NCI-H345 treated with DMSO at 0.1 percent for 48 hours (cell line): Measurements from ENCODE around the gene PHF8.

Experiments used
- DNase-seq: peaks from one replicate; lab custom pipeline; 2025; ENCODE audit not compliant: unreplicated experiment; lab: John Stamatoyannopoulos, UW

Gene PHF8

DNA sequence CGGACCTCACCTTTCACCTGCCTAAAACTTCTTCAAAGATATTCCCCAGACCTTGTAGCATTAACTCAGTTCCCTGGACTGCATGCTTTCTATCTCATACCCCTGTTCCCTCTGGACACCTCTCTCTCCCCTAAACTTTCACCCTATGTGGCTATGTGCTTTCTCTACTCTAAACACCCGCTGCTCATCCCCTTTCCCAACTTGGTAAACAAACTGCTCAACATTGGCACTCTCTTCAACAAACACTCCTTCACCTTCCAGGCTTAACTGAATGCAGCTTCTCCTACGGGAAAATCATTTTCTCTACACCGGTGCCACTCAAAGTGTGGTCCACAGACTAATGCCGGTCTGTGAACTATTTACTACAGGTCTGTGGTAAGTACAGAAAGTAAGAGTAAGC is 19.9 kb downstream of the PHF8 start:
- no peak for DNase-seq

DNA sequence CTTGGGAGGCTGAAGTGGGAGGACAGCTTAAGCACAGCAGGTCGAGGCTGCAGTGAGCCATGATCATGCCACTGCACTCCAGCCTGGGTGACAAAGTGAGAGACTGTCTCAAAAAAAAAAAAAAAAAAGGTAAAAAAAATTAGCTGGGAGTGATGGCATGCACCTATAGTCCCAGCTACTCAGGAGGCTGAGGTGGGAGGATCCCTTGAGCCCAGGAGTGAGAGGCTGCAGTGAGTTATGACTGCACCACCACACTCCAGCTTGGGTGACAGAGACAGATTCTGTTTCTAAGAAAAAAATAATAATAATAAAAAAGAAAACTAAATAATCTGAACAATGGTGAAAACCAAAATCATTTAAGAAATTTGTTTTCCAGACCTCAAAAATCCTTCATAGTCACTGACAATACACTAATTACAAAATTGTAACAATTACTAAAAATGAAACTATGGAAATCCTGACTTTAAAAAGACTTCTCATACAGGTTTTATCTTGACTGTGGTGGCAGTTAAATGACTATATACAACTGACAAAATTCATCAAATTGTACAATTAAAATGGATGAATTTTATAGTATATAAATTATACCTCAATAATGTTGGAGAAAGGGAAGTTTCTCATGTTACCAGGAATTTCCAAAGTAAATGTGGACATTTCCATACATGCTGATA is 31.3 kb downstream of the PHF8 start:
- DNase-seq, result no peak

DNA sequence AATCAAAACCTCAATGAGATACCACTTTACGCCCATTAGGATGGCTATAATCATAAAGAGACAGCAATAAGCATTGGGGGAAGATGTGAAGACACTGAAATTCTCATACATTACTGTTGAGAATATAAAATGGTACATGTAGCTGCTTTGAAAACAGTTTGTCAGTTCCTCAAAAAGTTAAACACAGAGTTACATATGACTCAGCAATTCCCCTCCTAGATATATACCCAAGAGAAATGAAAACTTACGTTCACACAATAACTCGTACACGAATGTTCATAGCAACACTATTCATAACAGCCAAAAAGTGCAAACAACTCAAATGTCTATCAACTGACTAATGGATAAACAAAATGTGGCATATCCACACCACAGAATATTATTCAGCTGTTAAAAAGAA is 36.6 kb downstream of the PHF8 start:
- DNase-seq, result no peak

DNA sequence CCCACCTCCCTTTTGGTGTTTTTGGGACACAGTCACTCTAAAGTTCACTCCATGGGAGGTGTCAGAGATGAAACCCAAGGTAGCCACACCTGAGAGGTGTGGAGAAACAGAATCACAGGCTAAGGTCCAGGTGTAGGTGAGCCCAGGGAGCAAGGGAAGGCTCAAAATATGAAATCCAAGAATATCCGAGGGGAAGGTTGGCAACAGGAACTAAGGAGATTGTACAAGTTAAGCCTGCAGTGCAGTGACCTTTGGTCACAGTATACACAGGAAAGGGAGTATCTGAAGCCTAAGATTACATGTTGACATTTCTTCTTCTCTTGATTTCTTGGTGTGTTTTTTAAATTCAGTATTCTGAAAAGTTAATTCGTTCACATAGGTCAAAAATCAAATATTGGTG is 46.5 kb downstream of the PHF8 start:
- DNase-seq, result no peak

DNA sequence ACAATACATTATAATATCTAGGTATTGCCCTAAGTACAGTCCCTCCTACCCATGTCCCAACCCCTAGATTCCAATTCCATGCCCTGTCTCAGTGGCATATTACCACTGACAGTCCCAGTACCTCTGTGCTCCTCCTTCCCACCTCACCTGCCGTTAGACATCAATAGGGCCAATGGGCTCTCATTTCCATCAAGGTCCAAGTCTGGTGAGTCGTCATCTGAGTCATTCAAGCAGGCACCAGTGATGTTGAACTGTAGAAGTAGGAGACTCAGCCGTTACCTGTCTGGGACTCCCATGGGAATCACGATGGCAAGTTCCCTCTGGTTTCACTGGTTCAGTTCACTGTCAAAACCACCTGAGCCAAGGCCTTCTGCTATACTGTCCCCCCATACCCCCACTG is 51.7 kb downstream of the PHF8 start:
- DNase-seq, result no peak

DNA sequence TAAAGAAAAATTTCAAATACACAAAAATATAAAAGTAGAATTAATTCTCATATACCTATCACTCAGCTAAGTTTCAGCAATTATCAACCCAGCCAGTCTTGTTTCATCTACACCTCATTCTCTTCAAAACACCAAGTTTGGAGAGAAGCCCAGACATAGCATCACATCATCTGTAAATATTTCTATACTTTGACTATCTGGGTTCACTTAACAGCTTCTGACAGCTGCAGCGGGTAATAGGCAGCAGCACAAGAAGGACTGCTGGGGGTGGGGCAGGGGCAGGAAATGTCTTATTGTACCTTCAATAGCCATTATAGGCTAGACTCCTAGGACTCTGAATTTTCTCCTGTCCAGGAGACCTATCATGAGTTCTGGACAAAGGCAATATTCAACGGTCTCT is 54.1 kb downstream of the PHF8 start:
- DNase-seq, result no peak

DNA sequence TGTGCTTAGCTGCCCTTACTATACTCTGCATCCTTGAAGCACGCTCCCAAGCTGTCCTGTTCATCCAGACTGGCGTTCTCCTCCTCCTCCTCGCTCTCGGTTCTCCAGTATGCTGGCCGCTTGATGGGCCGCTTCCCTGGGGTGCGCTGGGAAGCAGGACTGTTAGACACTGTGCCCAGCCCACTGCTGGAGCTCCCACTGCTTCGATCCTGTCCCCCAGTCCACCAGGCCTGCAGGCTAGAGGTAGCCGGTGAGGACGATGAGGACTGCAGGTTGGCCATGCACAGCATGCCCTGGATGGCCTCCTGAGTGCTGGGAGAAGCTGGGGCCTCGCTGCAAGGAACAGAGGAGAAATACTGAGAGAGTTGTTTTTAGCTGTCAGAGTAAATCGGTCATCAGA is 59.4 kb downstream of the PHF8 start:
- DNase-seq, result no peak

DNA sequence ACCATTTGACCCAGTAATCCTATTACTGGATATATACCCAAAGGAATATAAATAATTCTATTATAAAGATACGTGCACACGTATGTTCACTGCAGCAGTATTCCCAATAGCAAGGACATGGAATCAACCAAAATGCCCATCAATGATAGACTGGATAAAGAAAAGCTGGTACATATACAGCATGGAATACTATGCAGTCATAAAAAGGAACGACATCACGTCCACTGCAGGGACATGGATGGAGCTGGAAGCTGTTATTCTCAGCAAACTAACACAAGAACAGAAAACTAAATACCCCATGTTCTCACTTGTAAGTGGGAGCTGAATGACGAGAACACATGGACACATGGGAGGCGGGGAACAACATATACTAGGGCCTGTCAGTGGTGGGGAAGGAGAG is 69.7 kb downstream of the PHF8 start:
- no peak for DNase-seq

DNA sequence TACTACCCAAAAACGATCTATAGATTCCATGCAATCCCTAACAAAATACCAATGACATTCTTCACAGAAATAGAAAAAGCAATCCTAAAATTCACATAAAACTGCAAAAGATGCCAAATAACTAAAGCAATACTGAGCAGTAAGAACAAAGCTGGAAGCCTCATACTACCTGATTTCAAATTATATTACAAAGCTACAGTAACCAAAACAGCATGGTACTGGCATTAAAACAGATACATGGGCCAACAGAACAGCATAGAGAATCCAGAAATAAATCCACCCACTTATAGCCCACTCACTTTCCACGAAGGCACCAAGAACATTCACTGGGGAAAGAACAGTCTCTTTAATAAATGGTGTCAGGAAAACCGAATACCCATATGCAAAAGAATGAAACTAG is 74.7 kb downstream of the PHF8 start:
- DNase-seq, result no peak

DNA sequence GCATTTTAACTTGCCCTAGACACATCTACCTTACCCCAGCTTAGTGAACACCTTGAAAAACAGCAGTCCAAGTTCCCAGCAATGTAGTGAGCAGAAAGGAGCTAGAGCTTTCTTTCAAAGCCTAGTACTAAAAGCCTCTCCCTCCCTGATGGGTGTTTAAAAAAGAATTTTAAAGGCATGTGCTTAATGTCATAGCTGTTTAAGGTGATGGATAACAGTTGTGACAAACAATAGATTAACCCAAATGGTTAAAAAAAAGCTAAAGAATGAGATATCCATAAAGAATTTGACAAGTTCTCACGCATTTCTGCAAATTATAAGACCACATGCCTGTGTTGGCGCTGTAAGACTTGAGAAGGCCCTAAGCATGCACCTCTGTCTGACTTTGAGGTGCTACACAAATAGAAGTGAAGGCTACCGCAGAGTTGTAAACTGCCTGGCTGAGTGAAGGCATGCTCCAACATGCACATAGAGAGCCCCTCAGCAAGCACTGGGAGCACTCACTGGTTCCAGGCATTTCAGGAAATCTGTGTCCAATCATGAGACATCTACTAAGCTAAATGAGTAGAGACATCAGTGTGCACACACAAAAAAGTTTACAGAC is 94.0 kb downstream of the PHF8 start:
- DNase-seq, result no peak

DNA sequence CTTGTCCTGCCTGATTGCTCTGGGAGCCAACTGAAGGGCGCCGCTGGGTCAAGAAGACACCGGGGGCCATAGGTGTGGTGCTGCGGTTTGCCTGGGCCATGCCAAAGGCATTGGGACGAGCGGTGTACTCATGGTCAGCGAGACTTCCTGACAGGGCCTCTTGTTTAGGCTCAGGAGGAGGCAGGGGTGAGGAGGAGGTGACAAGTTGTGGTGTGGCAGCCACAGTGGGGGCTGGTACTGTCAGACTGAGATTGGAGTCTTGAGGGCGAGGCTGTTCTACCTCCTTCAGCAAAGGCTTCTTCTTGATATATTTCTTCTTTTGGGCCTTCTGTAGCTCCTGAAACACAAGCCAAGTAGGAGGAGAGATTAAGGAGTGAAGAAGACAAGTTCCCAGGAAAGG is 104.1 kb downstream of the PHF8 start:
- no peak for DNase-seq

DNA sequence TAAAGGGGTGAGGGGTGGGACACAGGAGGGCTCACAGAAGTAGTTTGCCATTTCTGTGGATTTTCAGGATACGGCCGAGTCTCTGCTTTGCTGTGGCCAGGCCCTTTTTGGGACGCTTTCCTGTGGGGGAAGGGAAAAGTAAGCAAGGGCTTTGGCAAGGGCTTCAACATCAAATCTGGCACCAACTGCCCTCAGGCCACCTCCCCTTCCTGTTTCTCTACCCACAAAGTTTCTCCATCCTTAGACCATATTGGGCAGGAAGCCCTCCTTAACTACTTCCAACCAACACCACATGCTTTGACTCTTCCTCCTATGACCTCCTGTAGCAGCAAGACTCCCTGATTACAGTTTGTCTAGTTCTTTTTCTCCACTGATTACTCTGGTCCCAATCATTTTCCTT is 105.1 kb downstream of the PHF8 start:
- DNase-seq, result no peak

DNA sequence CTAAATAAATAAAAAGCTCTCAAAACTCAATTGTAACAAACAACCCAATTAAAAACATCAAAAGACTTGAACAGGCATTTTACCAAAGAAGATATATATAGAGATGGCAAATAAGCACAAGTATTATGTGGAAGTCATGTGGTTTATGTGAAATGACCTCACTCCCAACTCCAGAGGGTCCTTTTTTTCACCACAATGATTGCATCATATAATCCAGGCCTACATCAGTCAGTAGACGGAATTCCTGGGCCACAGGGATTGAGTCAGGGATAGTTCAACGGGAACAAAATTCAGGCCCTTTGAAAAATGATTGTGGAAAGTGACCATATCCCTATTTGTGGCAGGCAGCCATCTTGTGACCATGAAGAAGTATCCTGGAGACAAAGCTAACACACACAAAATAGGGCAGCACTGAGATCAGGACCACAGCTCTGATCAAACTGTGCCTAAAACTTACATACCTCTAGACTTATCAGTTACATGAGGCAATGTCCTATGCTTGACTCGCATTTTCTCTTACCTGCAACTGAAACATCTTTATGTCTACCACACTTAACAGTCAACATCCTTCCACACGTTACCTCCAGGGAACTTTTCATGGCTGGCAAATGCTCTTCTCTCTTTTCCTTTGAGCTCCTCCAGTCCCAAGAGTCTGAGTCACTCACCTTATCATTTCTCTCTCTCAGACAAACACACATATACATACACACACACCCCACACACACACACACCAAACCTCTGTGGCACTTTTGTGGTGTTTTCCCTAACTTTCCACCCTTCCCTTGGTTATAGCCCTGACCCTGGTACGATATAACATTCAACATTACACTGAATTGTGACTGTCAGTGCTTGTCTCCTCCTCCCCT is 113.5 kb downstream of the PHF8 start:
- no peak for DNase-seq

DNA sequence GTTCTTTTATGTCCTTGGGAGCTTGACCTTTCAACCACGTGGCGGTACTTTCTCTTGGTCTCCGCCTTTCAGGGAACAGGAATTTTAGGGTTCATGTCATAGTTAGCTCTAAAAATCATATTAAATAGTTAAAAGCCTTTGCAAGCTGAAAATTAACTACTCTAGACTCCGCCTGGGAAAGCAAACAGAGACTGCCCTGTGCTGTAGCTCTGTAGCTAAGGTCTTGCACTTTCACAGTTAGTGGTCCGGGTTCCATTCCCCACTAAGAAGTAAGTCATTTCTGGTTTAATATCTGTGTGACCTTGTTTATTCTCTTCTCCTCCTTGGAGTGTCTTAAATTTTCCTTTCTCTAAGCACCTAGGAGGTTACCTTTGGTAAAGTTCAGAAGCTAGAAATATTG is 118.2 kb downstream of the PHF8 start:
- DNase-seq, result no peak

DNA sequence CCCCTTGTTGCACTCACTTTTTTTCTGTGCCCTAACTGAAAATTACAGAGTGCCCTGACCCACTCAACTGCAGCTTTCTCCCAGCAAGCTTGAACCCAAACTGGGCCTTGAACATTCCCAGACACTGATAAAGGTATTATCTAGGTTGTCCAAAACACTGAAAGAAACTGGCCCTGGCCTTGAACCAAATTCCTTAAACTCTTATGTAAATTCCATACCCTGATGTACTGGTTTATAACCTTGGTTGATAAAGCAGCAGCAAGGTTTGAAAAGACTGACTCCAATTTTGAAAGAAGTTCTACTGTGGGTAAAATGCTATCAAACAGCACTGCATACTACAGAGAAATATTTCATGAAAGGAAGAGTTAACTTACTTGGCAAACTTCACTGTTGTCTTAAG is 125.6 kb downstream of the PHF8 start:
- DNase-seq, result no peak

DNA sequence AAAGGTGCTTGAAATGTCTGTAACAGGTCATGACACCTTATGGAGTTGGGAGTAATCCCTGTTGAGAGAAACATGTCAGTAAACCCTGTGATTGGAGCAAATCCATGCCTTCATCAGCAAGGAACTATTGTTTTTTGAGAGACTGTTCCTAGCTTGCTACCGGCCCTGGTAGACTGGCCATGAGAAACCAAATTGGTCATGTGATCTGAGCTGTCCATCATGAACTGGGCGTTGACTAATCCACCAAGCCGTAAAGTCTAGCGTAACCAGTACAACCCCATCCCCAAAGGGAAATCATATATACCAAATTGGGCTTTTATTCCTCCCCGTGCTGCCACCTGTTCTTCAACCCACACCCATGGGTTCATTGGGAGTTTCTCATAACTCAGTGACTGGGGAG is 143.7 kb downstream of the PHF8 start:
- DNase-seq, result no peak

DNA sequence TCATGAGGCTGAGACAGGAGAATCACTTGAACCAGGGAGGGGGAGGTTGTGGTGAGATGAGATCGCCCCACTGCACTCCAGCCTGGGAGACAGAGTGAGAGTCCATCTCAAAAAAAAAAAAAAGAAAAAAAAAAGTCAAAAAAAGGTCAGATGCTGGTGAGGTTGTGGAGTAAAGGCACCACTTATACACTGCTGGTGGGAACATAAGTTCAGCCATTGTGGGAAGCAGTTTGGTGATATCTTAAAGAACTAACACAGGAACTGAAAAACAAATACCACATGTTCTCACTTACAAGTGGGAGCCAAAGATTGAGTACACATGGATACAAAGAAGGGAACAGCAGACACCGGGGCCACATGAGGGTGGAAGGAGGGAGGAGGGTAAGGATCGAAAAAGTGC is 149.0 kb downstream of the PHF8 start:
- DNase-seq, result no peak
